Heart left ventricle (tissue), 16 donors: ENCODE measurements around the gene FSTL5. TPM values are rescaled to one million over a fixed set of nuclear protein-coding genes. Genes with fewer than 3 reads are reported as not detected.

Experiments
- ATAC-seq, 4 donors: fragments of 200-7000 bp; cut with Tn5 transposase; one replicate each; pipeline ENCODE4 v1.9.1; 2020 to 2022; ENCODE audit warnings: moderate library complexity in 4 of 4, mild to moderate bottlenecking in 3 of 4, moderate number of reproducible peaks in 1 of 4
- DNase-seq, 5 donors: peaks; one replicate each; pipeline ENCODE4 v3.0.0-alpha.2; 2020
- H3K27ac ChIP-seq, 12 donors: fragments of 200-600 bp; sonication (generic) in 4 of 12; one replicate each; pipeline versions ENCODE4 v1.5.0 to v1.8.0; 2016 to 2022; ENCODE audit warnings: mild to moderate bottlenecking in 2 of 12
- H3K27me3 ChIP-seq, 9 donors: fragments of 200-600 bp; sonication (generic) in 2 of 9; one replicate each; pipeline versions ENCODE4 v1.5.1 to v1.8.0; 2016 to 2022; ENCODE audit warnings: mild to moderate bottlenecking in 3 of 9
- H3K36me3 ChIP-seq, 9 donors: fragments of 200-600 bp; sonication (generic) in 2 of 9; one replicate each; pipeline versions ENCODE4 v1.5.0 to v1.8.0; 2018 to 2022; ENCODE audit warnings: mild to moderate bottlenecking in 2 of 9
- H3K4me1 ChIP-seq, 12 donors: fragments of 200-600 bp; sonication (generic) in 4 of 12; one replicate each; pipeline versions ENCODE4 v1.5.0 to v1.8.0; 2016 to 2022; ENCODE audit warnings: mild to moderate bottlenecking in 3 of 12
- H3K4me3 ChIP-seq, 12 donors: fragments of 200-600 bp; sonication (generic) in 4 of 12; one replicate each; pipeline versions ENCODE4 v1.5.0 to v1.8.0; 2017 to 2022; ENCODE audit warnings: mild to moderate bottlenecking in 9 of 12, moderate library complexity in 4 of 12
- H3K9me3 ChIP-seq, 12 donors: fragments of 200-600 bp; sonication (generic) in 4 of 12; one replicate each; pipeline versions ENCODE4 v1.5.0 to v1.8.0; 2016 to 2022; ENCODE audit warnings: mild to moderate bottlenecking in 1 of 12
- POLR2A ChIP-seq, 2 donors: fragments of 450-650 bp; IDR thresholded peaks; one replicate each; pipeline ENCODE4 v1.6.1; 2017; ENCODE audit warnings: antibody characterized with exemption in 2 of 2, mild to moderate bottlenecking in 2 of 2, moderate library complexity in 2 of 2
- WGBS, 4 donors: extraction: QIAGEN DNeasy Blood & Tissue Kit in 2 of 4; methylation state at CpG; one replicate each; pipeline versions ENCODE4 v1.1.5 to v1.1.7; 2013 to 2018; 5-methylcytosine and 5-hydroxymethylcytosine counted together
- intact Hi-C, 10 donors: fragments of 100-400 bp; cut with DNase I; formaldehyde crosslinking; loops; one replicate each; pipeline versions ENCODE4 v1.11.1 to v1.14.2; 2022
- polyA plus RNA-seq, 2 donors: library from polyadenylated mRNA; stranded (reverse); fragments of 200-250 nt; gene quantifications; one replicate each; pipeline ENCODE4 v1.2.3, GENCODE V29; 2013
- total RNA-seq, 9 donors: library from RNA; depleted of rRNA in 2 of 9; stranded (reverse); fragments of >200 nt in 2 of 9; fragmentation: NEBNext Ultra II Directional in 3 of 9; extraction: Animal tissue kit (Norgen Biotek cat#: 25700) in 3 of 9; gene quantifications; one replicate each; pipeline versions ENCODE4 v1.1.0 to v1.2.4, GENCODE V29; 2016 to 2023
- TF ChIP-seq, protein P1 (sequence below), 12 donors: fragments of 200-600 bp; sonication (generic) in 4 of 12; IDR thresholded peaks; one replicate each; pipeline versions ENCODE4 v1.5.0 to v1.8.0; 2018 to 2022; ENCODE audit warnings: antibody characterized with exemption in 12 of 12, mild to moderate bottlenecking in 5 of 12
- donor health status: ischemic (EF 13 %, LVEDD 7.1; RV severe dilation, severe dysfunction).
- donor health status: healthy with polysubstance abuse.
- donor health status: DM: no; HTN: yes; CAD: no.
- donor health status: DM: no; HTN: no; CAD: no.
- donor health status: ischemic (EF 25% LVEDD 6.9; RV normal size, moderate dysfunction).
- donor health status: ischemic (EF 25% LVEDD 5.7; RV mildly dilated, moderate dysfunction).
- donor health status: healthy.
- donor health status: DM: yes; HTN: yes; CAD: no.
- donor health status: ischemic (EF 35%, LVEDD 5.7; RV mildly dilated, moderate dysfunction).
- donor health status: nonischemic (EF 11% LVEDD 7.7; RV severe dilation, severe dysfunction).
- donor health status: DM: yes; HTN: yes; CAD: no.
- donor health status: PGD.
- donor health status: ischemic (EF 29% LVEDD 5.4; RV normal size, mild dysfunction).
- donor health status: nonischemic (EF 23%, LVEDD 6.1; RV moderate dilation, normal function).

FSTL5 gene
- total and polyA plus RNA-seq, 11 donors = not detected

DNA sequence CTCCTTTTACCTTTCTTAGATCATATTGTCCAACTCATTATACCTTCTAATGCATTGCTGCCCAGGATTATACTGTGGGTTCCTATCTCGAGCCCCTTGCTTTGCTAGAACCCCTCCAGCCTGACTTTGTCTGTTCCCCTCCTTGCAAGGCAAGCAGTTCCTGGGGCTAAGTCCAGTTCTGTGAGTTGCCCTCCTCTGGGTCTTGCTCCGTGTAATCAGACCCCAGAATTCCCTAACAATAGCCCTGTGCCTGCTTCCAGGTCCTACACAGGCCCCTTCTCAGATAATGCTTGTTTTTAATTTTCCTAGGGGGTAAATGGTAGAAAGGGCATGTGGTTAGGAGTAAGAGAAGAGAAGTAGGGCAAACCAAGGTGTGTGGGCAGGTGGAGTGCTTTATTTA, 145.9 kb downstream of the FSTL5 start:
- TF ChIP-seq, protein P1, sequence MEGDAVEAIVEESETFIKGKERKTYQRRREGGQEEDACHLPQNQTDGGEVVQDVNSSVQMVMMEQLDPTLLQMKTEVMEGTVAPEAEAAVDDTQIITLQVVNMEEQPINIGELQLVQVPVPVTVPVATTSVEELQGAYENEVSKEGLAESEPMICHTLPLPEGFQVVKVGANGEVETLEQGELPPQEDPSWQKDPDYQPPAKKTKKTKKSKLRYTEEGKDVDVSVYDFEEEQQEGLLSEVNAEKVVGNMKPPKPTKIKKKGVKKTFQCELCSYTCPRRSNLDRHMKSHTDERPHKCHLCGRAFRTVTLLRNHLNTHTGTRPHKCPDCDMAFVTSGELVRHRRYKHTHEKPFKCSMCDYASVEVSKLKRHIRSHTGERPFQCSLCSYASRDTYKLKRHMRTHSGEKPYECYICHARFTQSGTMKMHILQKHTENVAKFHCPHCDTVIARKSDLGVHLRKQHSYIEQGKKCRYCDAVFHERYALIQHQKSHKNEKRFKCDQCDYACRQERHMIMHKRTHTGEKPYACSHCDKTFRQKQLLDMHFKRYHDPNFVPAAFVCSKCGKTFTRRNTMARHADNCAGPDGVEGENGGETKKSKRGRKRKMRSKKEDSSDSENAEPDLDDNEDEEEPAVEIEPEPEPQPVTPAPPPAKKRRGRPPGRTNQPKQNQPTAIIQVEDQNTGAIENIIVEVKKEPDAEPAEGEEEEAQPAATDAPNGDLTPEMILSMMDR (IDR thresholded peaks at IDR 0.05) = no peak
- TF ChIP-seq POLR2A (IDR thresholded peaks at IDR 0.05) = no peak
- no peaks in the 10 kb centered on the region for H3K9me3 ChIP-seq
- H3K4me3 ChIP-seq = no peak overlapping the region
- DNase-seq (no peak), ATAC-seq (no peak)
- intact Hi-C loops = no loop called here
- 43 to 64% (median 50%) methylated on average over 2 of the region's 2 CpGs for WGBS, 4 donors
- H3K27ac ChIP-seq = no peak overlapping the region
- H3K4me1 ChIP-seq = no peaks in the 10 kb centered on the region
- H3K27me3 ChIP-seq = no peaks in the 10 kb centered on the region
- H3K36me3 ChIP-seq = no peaks in the 10 kb centered on the region

DNA sequence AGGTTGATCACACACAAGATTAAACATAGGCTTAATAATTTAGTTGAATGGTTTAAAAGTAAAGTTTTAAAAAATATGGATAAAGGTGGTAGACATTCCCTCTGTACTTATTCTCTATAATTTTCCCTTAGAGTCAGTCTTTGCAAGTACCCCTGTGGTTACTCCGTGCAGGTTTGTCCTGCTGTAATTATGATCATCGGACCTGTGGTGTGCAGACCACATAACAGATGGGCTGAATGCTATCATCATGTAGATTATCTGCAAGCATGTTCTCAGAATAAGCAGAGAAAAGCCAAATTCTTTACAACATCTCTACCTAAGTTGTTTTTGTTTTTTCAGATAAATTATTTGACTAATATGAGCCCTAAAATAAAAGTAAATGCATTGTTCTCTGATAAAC, 146.8 kb downstream of the FSTL5 start:
- no peak for ATAC-seq
- TF ChIP-seq POLR2A (IDR thresholded peaks at IDR 0.05) = no peak
- TF ChIP-seq, protein P1 (IDR thresholded peaks at IDR 0.05) = no peak
- no peak for DNase-seq
- Histone ChIP-seq H3K4me3 (no peak overlapping the region), H3K27me3 (no peaks in the 10 kb centered on the region), H3K27ac (no peak overlapping the region), H3K4me1 (no peaks in the 10 kb centered on the region), H3K9me3 (no peaks in the 10 kb centered on the region), H3K36me3 (no peaks in the 10 kb centered on the region)
- intact Hi-C loops = no loop called here
- WGBS, 4 donors = 82 to 96% (median 85%) methylated on average over 2 of the region's 2 CpGs

DNA sequence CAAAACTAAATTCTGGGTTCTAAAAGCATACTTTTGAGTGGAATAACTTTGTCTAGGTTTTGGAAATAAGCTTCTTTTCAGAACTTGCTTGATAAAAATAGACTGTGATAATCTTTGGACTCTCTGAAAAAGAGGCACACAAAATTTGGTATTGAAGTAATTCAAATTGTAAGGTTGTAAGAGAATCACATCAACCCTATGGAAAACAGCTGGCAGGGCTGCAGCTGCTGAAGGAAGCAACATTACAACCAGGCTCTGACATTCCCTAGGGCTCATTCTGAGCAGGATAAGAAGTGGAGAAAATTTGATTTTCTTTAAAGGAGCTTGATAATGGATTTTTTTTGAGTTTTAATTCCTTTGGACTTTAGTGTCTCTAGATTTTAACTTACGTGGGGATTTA, 147.6 kb downstream of the FSTL5 start:
- no peaks in the 10 kb centered on the region for H3K9me3 ChIP-seq
- intact Hi-C loops = no loop called here
- no peak for ATAC-seq
- H3K27me3 ChIP-seq = no peaks in the 10 kb centered on the region
- no peak overlapping the region for H3K4me3 ChIP-seq
- H3K36me3 ChIP-seq = no peaks in the 10 kb centered on the region
- whole genome bisulfite sequencing, 4 donors = 0% methylated on average over 1 of the region's 1 CpG
- DNase-seq = no peak
- no peaks in the 10 kb centered on the region for H3K4me1 ChIP-seq
- TF ChIP-seq, protein P1 (IDR thresholded peaks at IDR 0.05) = no peak
- no peak for TF ChIP-seq POLR2A (IDR thresholded peaks at IDR 0.05)
- no peak overlapping the region for H3K27ac ChIP-seq

DNA sequence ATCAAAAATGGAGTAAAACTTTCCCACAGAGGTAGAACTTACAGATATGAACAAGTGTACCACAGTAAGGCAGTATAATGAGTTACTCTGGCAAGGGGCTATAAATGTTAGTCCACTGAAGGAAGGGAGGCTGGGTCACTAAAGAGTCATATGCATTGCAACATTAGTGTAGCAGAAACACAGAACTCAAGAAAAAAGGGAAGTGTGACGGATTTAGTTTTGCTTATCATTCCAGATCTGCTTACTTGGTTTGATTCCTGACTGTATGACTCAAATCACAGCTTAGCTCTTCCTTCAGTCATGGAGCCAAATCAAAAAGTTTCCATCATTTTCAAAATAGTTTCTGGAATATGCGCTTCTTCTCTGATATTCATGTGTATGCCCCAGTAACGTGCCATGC, 148.7 kb downstream of the FSTL5 start:
- WGBS, 4 donors = 48 to 76% (median 73%) methylated on average over 3 of the region's 3 CpGs
- ATAC-seq (no peak), DNase-seq (no peak)
- Histone ChIP-seq H3K4me1 (no peaks in the 10 kb centered on the region), H3K27me3 (no peaks in the 10 kb centered on the region), H3K4me3 (no peak overlapping the region), H3K27ac (no peak overlapping the region), H3K9me3 (no peaks in the 10 kb centered on the region), H3K36me3 (no peaks in the 10 kb centered on the region)
- intact Hi-C loops = no loop called here
- TF ChIP-seq, protein P1 (IDR thresholded peaks at IDR 0.05) = no peak
- TF ChIP-seq POLR2A (IDR thresholded peaks at IDR 0.05) = no peak
